GM21528 (cell line): ENCODE data around the gene RBPJ.
A peak's percentile ranks its signal among the peaks of the same experiment; 100 is the strongest.
"Not testable (repeated sequence)": the region's sequence is repeated elsewhere in the genome, so short reads cannot be mapped to it uniquely, and the experiment has no call there.

ENCODE experiments used
- ATAC-seq: cut with Tn5 transposase; IDR thresholded peaks from one replicate; pipeline ENCODE4 v1.9.1; 2021; ENCODE audit warnings: mild to moderate bottlenecking, moderate library complexity; ENCODE audit not compliant: unreplicated experiment, low FRiP score

The RBPJ gene

DNA sequence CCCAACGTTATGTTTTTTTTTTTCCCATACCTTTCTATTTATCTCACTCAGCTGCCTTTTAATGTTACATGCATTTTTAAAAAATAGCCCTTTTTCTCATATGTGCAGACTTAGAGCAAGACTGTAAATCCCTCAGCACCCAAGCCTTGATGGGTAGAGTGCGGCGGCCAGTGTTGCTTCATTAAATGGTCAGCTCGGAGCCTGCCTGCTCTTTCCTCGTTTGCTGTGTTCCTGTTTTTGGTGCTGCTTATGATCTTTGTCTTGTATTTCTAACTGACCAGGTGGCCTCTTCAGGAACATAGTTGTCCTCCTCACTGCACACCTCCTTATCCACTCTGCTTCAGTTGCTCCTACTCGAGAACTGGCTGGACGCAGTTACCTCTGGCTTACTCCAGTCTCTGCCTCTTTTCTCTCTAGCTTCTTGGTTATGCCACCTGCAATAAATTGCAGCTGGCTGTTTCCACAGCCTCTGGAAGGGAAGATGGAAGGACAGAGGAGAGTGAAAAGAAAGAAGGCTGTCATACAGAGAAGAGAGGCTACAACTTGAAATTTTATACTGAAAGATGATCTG, 10.7 kb downstream of the RBPJ start:
- ATAC-seq, result no peak

DNA sequence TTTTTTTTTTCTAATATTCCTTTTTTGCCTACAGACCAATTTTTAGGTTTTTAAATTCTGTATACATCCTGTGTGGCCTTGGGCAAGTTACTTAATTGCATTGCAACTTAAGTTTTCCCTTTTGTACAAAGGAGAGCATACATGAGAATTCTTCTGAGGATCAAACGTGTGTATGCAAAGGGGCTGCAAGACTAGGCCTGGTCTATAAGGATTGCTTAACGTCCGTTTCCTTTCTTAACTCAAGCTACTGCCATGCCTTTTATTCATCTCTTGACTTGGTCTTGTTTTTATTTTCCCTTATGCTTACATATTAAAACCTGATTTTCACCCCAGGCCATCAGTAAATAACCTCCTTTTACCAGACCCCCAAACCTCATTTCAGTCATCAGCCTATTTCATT, 13.6 kb downstream of the RBPJ start:
- ATAC-seq, result no peak

DNA sequence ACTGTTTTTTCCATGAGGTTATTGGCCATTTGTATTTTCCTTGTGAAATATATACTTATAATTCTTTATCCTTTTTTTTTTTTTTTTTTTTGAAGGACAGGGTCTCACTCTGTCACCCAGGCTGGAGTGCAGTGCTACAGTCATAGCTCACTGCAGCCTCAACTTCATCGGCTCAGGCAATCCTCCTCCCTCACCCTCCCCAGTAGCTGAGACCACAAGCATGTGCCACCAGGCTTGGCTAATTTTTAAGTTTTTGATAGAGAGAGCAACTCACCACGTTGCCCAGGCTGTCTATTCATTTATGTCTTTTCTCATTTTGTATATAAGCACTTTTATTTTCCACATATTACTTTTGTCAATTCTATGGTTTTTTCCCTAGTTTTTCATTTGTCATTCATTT, 16.8 kb downstream of the RBPJ start:
- no peak for ATAC-seq

DNA sequence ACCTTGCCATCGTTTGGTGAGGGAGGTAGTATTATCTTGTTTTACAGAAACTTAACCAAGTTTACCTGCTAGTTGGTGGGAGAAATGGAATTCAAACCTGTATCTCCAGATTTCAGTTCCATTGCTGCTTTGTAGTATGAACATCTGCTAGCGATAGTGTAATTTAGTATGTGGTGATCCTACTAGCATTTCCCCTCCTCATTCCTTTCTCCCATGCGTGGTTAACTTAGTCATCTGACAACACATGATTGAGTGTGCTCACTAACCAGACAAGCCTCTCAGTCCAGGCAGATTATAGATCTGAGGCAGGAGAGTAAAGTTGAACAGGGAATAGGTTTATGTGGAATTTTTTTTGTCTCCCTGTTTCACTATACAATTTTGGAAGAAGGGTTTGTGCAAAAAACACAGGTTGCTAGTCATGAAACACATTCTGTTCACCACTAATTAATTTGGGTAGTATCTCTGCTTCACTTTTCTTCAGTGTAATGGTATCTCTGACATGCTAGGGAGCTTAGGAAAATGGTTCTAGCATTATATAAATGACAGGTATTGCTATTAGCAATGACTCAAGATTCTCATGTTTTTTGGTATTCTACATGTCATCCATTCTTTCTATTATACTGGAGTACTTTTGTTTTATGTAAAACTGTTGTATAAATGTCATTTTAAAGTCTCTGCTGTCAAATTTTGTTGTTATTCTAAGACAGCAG, 21.7 kb downstream of the RBPJ start:
- no peak for ATAC-seq

DNA sequence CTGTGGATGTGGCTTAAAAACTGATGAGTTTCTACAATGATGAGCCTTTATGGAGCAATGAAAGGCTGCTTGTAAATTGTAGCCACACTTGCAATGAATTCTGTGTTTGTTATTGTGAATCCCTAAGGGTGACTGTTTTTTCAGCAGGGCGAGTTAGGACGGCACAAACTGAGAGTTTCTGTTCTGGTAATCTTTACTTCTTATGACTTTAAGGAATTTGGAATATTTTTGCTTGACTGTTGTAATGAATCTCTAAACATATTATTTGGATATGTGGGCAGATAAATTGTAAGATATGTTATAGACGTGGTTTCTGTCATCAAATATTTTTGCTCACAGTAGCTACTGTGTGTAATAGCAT, 22.2 kb downstream of the RBPJ start:
- no peak for ATAC-seq

DNA sequence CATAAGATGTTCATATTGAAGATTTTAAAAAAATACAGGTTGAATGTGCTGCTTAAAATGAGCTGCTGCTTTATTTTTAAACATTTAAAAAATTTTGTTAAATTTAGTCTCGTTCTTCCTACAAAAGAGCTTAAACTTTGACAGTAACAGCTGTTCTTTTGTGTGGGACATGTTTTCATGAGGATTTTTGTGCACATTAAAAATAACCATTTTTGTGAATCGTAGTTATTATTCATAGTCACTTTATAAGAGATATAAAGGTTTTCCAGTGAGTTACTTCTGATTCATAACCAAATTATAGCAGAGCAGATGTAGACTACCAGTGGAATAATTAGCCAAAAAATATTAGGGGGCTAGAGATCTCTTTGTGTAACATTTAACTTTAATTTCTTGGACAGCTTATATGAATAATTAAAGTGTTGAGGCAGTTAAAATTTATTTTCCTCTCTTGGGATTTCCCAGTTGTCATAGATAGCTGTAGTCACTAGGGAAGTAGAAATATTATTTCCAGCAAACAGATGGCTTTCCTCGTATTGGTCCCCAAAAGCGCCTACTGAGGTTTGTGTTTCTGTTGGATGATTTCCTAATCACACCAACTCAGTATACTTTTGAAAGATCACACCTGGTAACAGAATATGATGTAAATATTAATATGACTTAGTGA, 24.2 kb downstream of the RBPJ start:
- no peak for ATAC-seq

DNA sequence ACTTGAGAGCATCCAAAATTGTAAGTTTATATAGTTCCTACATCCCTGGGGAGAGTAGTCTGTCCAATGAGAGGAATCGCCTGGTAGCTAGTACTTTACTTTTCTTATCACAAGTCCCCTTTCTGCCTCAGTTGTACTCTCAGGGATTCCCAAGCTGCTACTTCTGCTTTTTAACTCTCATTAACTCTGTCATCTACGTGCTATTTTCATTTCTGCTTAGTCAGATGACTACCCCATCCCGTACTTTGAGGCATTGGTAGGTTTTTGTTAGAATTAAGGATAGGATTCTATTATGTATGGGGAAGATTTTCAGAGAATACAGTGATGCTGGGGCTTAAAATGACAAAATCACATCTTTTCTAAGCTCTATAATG, 24.7 kb downstream of the RBPJ start:
- ATAC-seq, result no peak

DNA sequence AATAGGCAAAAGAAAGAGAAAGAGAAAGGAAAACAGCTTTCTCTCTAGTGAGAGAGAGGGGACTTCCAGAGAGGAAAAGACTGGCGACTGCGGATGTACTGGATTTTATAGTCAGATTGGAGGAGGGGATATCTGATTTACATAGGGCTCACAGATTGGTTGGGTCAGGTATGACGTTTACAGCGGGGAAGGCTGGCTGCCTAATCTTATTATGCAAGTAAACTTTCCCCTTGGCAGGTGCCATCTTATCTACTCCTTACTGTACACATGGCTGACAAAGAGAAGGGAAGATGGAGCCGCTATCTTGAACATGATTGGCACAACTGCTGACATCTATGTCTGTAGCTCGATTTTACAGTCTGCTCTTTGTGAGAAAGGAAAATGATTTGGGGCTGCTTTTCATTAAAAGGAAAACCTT, 25.4 kb downstream of the RBPJ start:
- no peak for ATAC-seq

DNA sequence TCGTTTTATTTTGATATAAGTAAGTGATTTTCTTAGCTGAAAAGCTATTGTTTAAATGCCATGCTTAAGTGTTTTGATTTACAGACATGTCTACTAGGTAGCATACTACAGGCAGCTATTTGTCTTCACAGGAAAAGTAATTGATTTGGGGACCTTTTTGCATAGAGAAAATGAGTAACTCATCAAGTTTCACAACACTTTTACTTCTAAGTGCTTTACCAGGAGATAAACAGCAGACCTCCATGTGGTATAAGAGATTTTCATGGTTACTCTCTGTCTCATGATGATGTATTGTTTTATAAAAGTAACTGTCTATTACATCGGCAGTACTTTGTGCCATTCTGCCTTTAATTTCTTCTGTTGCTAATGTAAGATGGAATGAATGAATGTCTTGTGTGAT, 28.7 kb downstream of the RBPJ start:
- ATAC-seq, result no peak

DNA sequence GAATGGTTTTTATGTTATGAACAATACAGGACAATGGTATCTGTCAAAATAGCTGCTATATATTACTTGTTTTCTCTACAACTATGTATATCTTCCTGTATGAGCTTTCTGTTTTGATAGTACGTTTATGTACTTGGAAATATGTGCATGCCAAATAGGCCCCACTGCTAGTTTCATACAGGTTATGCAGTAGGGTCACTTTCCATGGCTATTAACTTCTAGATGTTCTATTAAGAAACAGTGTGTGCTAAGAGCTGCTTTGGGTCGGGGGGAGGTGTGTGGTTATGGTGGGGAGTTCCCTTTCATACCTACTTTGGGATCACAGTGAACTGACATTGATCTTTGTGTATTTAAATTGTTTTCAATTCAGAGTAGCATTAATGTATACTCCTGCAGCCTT, 30.9 kb downstream of the RBPJ start:
- ATAC-seq, result no peak

DNA sequence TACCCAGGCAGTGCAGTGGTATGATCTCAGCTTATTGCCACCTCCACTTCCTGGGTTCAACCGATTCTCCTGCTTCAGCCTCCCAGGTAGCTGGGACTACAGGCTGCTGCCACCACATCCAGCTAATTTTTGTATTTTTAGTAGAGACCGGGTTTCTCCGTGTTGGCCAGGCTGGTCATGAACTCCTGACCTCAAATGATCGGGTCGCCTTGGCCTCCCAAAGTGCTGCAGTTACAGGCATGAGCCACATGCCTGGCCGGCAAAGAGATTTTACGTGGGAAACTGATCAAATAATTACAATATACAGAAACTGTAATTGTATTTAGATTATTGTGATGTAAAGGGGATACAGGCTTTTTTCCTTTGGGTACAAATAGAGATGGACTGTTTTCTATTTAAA, 33.7 kb downstream of the RBPJ start:
- ATAC-seq, result no peak

DNA sequence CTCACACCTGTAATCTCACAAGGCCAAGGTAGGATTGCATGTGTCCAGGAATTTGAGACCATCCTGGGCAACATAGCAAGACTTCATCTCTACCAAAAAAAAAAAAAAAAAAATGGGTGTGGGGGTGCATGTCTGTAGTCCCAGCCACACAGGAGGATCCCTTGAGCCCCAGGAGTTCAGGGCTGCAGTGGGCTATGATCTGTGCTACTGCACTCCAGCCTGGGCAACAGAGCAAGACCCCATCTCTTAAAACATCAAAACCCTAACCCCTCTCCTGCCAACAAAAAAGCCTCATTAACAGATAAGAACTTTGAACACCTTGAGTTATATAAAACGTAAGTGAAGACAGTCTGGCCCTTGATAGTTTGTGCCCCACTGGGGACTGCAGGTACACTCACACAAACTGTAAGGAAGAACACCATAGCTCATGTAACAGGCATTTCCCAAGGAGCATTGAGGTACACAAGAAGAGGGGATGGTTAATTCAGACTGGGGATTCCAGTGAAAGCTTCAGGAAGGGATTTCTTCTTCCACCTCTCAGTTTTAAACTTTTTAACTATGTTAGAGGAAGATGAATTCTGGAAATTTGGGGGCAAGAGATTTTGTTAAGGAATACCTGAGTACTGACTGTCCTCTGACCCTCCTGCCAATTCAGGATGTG, 34.7 kb downstream of the RBPJ start:
- ATAC-seq, result no peak

DNA sequence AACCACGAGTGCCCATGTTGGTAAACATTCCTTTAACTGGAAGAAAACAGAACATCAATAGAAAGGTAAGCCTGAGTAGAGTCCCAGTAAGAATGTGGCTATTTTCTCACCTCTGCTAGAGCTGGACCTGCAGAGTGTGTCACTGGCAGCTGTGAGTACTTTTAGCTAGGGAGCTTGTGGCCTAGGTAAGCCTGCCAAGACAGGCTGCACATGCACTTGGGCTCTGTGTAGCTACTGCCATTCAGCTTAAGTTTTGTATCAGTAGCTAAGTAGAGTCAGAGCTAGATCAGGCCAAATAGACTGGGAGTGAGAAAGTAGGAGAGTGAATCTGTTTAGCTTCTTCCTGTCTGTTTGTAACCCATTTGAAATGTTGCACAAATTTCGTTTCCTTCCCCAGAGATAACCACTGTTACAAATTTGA, 35.3 kb downstream of the RBPJ start:
- ATAC-seq, result peak; percentile 43

DNA sequence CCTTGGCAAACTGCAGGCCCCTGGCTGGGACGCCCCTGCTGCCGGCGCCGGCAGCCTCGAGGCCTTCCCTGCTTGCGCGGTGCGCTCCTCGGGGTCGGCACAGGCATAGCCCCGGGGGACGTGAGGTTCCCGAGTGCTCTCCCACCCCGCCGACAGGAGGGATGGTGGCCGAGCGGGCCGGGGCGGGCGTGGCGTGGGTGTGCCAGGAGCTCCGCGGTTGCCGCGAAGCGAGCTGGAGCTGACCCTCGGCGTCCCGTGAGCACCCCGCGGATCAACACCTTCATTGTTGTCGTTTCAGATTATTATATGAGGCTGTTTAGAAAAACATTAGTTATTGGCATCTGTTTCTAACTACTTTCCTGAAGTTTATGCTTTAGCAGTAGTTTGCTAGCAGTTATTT, 38.7 kb downstream of the RBPJ start:
- not testable (repeated sequence) for ATAC-seq

DNA sequence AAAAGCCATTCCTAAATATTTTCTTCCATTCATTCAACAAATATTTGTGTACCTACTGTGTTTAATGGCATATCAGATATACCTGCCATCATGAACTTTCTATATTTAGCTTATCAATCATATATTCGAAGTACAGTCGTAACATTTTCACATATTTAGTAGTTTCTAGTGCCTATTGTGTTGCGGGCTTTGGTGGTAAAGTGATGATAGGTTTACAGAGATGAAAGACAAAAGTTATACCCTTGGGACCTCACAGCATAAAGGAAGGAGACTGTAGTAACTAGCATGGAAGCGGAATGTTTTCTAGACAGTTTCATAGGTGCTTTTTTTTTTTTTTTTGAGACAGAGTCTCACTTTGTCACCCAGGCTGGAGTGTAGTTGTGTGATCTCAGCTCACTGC, 39.5 kb downstream of the RBPJ start:
- no peak for ATAC-seq

DNA sequence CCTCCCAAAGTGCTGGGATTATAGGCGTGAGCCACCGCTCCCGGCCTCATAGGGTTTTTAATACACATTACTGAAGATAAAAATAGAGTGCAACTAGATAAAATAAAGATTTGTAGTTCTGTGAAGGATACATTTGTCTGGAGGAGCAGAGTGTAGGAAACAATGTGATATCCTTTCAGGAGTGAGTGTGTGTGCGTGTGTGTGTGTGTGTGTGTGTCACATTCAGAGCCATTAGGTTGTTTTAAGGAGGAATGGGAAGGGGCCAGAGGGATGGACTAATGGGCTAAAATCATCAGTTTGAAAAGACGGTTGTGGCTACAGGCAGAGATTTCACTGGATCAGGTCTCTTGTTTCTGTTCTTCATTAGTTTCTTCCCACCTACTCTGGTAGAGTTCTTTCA, 40.0 kb downstream of the RBPJ start:
- no peak for ATAC-seq

DNA sequence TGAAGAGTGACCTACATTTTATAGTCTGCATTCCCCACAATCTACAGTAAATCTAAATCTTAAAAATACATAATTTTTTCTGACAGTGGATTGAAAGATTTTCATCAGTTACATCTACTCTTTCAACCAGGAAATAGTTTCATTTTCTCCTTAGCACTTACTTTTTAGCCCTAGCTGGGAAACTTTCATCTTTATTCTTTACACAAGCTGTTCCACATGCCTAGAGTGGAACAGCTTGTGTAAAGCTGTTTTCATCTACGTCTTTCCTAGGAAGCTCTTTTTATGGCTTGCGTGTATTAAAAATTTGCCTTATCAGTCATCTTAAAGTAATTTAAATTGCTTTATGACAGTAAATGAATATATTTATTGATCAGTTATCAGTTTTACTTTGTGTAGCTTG, 40.5 kb downstream of the RBPJ start:
- no peak for ATAC-seq

DNA sequence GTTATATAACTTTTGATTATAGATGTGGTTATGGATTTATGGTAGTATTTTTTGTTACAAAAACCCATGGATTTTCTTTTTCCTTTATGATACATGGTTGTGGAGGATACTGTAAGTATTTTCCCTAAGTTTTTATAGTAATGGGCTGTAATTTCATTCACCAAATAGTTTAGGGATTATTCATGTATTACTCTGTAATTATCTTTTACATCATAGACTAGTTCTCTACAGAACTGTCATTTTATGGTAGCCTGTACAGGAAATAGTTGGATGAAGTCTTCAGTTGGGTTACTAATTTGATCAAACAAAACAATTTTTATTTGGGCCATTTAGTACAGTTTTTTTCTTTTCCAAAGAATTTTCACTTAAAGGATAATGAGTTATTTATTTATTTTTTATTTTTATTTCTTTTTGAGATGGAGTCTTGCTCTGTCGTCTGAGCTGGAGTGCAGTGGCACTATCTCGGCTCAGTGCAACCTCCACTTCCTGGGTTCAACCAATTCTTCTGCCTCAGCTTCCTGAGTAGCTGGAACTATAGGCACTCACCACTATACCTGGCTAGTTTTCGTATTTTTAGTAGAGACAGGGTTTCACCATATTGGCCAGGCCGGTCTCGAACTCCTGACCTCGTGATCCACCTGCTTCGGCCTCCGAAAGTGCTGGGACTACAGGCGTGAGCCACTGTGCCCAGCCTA, 42.1 kb downstream of the RBPJ start:
- no peak for ATAC-seq

DNA sequence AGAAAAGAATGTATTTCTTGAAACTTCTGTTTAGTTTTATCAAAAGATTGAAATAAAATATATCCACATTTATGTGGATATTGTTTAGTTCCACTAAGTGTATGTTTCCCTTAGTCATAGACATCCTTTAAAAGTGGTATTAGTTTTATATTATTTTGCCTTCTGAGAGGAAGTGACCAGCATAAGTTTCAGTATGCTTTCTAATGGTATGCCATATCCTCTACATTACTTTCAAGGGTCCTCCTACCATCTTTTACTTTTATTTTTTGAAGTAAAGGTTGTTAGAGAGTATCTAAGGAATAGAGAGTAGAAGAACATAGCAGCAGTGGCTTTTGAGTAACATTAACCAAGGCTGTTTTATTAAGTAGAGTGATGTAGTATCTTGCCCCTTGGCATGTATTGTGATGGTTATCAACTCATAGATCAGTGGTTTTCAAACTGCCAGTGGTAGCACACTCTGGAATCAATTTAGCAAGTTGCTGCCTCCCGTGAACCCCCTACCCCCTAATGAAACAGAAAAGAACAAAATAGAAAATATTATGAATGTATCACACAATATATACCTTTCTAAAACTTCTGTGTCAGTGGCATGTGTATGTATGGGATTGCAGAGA, 44.8 kb downstream of the RBPJ start:
- no peak for ATAC-seq

DNA sequence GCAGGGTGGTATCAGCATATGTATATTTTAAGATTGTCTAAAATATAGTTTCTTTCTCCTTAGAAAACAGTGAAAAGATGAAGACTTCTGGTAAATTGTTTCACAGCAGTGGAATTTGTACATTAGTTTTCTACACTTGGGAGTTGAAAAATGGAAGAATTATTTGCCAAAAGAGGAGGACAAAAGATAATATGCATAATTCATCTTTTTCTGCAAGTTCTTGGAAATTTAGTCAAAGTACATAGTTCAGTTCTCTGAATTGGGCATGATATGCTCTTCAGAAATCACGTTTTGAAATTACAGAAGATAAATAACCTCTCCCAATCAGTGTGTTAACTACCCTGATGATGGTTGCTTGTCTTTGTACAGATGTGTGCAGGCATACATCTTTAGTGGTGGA, 47.0 kb downstream of the RBPJ start:
- ATAC-seq, result no peak

DNA sequence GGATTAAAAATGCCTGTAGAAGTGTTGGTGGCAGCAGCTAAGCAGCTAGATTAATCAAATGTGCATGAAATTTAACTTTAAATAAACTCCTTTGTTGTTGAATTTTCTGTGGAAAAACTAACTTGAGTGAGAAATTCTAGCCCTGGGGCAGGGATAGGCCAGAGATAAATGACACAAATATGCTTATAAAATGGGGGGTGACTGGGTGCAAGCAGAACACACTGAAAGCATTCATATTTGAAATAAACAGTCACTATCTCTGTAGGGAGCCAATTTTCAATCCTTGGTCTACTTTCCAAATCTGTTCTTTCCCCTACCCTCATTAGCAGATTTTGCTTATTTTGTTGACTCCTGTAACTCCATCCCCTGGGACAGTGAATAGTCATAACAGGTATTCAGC, 47.9 kb downstream of the RBPJ start:
- no peak for ATAC-seq
